Endothelial cell of umbilical vein (primary cell): Measurements from ENCODE around the gene ZNF282. TPM values are rescaled to one million over a fixed set of nuclear protein-coding genes. Genes with fewer than 3 reads are reported as not detected.

Experiments used
- BruUV-seq: library from RNA; stranded (reverse); fragments of 400-500 nt; replicated peaks from 2 replicates; lab custom pipeline; 2021; lab: Mats Ljungman, UMichigan
- CTCF ChIA-PET: fragments of 300-600, 350-600 bp; sonication (Branson Sonifier 250); formaldehyde crosslinking; loops from one replicate; lab custom pipeline; 2021; ENCODE audit warnings: antibody characterized with exemption, inconsistent platforms; lab: Charles Lee
- POLR2A ChIA-PET: fragments of 300-600, 350-600 bp; sonication (Branson Sonifier 250); formaldehyde crosslinking; loops from one replicate; lab custom pipeline; 2021; ENCODE audit warnings: antibody characterized with exemption, inconsistent platforms; lab: Charles Lee
- DNase-seq: peaks from one replicate; pipeline ENCODE4 v3.0.0-alpha.2; 2011; ENCODE audit warnings: low read depth, low spot score
- FAIRE-seq: peaks from 2 replicates; lab custom pipeline; 2011; peaks lifted over from hg19 to GRCh38; lab: Jason Lieb, UNC
- H2AFZ ChIP-seq: 2 replicates; pipeline ENCODE4 v1.6.0; 2012; ENCODE audit warnings: low read depth, low read length, control low read depth, inconsistent platforms
- H3K27ac ChIP-seq: 2 replicates; pipeline ENCODE4 v1.5.1; 2011; ENCODE audit warnings: low read depth, mild to moderate bottlenecking, control low read depth, low read length, moderate library complexity; ENCODE audit not compliant: insufficient read depth
- H3K27me3 ChIP-seq, 2 experiments: 2 replicates each; pipeline versions ENCODE4 v1.6.0 to v1.6.1; 2011; ENCODE audit warnings: low read length in 2 of 2, mixed read lengths in 1 of 2; ENCODE audit not compliant: control insufficient read depth in 2 of 2, insufficient read depth in 2 of 2
- H3K36me3 ChIP-seq, 2 experiments: 2 replicates in 1 of 2; 3 replicates in 1 of 2; pipeline ENCODE4 v1.5.1; 2011; ENCODE audit warnings: low read length in 2 of 2, mild to moderate bottlenecking in 1 of 2, moderate library complexity in 1 of 2; ENCODE audit not compliant: control insufficient read depth in 2 of 2, insufficient read depth in 2 of 2; ENCODE audit errors: extremely low read depth in 1 of 2
- H3K4me1 ChIP-seq: 3 replicates; pipeline ENCODE4 v1.5.1; 2011; ENCODE audit warnings: mild to moderate bottlenecking, low read length; ENCODE audit not compliant: control insufficient read depth, insufficient read depth; ENCODE audit errors: extremely low read depth
- H3K4me2 ChIP-seq: 2 replicates; pipeline ENCODE4 v1.6.1; 2011; ENCODE audit warnings: low read length, control low read depth, mixed read lengths; ENCODE audit not compliant: insufficient read depth
- H3K4me3 ChIP-seq, 3 experiments: fragments of 200-600 bp in 1 of 3; sonication (generic), shearing (Covaris generic) in 1 of 3; replicated peaks in 1 of 3; 2 replicates each; pipeline ENCODE4 v1.5.1; 2011 to 2016; ENCODE audit warnings: control low read depth in 3 of 3, low read length in 3 of 3, mild to moderate bottlenecking in 2 of 3, inconsistent platforms in 1 of 3, low read depth in 1 of 3, moderate library complexity in 1 of 3; ENCODE audit not compliant: insufficient read depth in 1 of 3
- H3K79me2 ChIP-seq: 2 replicates; pipeline ENCODE4 v1.6.0; 2012; ENCODE audit warnings: low read length, inconsistent platforms; ENCODE audit not compliant: control insufficient read depth, insufficient read depth
- H3K9ac ChIP-seq: replicated peaks from 2 replicates; pipeline ENCODE3; 2011; ENCODE audit warnings: low read length, control low read depth; ENCODE audit not compliant: insufficient read depth; ENCODE audit errors: extremely low read depth
- H3K9me1 ChIP-seq: replicated peaks from 3 replicates; pipeline ENCODE4 v1.6.0; 2011; ENCODE audit warnings: mild to moderate bottlenecking, low read length; ENCODE audit not compliant: control insufficient read depth, insufficient read depth; ENCODE audit errors: extremely low read depth
- H3K9me3 ChIP-seq: replicated peaks from 2 replicates; pipeline ENCODE4 v1.5.1; 2012; ENCODE audit warnings: low read length, inconsistent platforms; ENCODE audit not compliant: control insufficient read depth, insufficient read depth
- H4K20me1 ChIP-seq: replicated peaks from 2 replicates; pipeline ENCODE3; 2011; ENCODE audit warnings: mild to moderate bottlenecking, low read length; ENCODE audit not compliant: control insufficient read depth, insufficient read depth; ENCODE audit errors: extremely low read depth
- EZH2 ChIP-seq: IDR thresholded peaks from 2 replicates; pipeline ENCODE4 v1.6.1; 2012; ENCODE audit warnings: borderline replicate concordance, low read depth, mild to moderate bottlenecking, moderate library complexity, low read length, inconsistent platforms; ENCODE audit not compliant: severe bottlenecking
- FOS ChIP-seq: IDR thresholded peaks from 2 replicates; pipeline ENCODE4 v1.6.1; 2011; ENCODE audit warnings: mild to moderate bottlenecking, low read length, moderate library complexity, borderline replicate concordance; ENCODE audit not compliant: insufficient read depth
- GATA2 ChIP-seq: IDR thresholded peaks from 2 replicates; pipeline ENCODE4 v1.7.0; 2011; ENCODE audit warnings: low read depth, mild to moderate bottlenecking, moderate library complexity, mixed read lengths, low read length; ENCODE audit not compliant: insufficient read length, insufficient read depth
- JUN ChIP-seq: IDR thresholded peaks from 2 replicates; pipeline ENCODE4 v1.6.1; 2011; ENCODE audit warnings: borderline replicate concordance, low read depth; ENCODE audit not compliant: insufficient read length, insufficient read depth
- MYC ChIP-seq: IDR thresholded peaks from one replicate; pipeline ENCODE4 v1.6.1; 2011; ENCODE audit warnings: mild to moderate bottlenecking, low read depth, low read length
- POLR2A ChIP-seq: IDR thresholded peaks from 2 replicates; pipeline ENCODE4 v1.6.1; 2012; ENCODE audit warnings: low read depth, mild to moderate bottlenecking, control low read depth, low read length
- POLR2AphosphoS5 ChIP-seq: IDR thresholded peaks from 2 replicates; pipeline ENCODE4 v1.6.1; 2012; ENCODE audit warnings: low read depth, mild to moderate bottlenecking, control low read depth, low read length, moderate library complexity; ENCODE audit not compliant: insufficient read depth
- dilution Hi-C: fragments of 300-500 bp; cut with MboI; formaldehyde crosslinking; loops from one replicate; pipeline ENCODE4 v1.15.0; 2019; ENCODE audit warnings: low sequenced_read_pairs; ENCODE audit not compliant: extremely low pct_ligation_motif_present
- intact Hi-C: fragments of 100-400 bp; cut with micrococcal nuclease; formaldehyde crosslinking; loops from one replicate; pipeline ENCODE4 v1.10.0; 2022
- polyA plus RNA-seq, 4 experiments: library from polyadenylated mRNA; depleted of rRNA in 3 of 4; stranded (reverse) in 3 of 4; unstranded in 1 of 4; fragments of >200 nt; gene quantifications; 2 replicates each; pipeline versions ENCODE4 v1.2.1 to v1.2.3, GENCODE V29; 2011 to 2012; ENCODE audit warnings: missing spikeins in 1 of 4
- total RNA-seq: library from RNA; stranded (reverse); gene quantifications from 2 replicates; pipeline ENCODE4 v1.2.3, GENCODE V29; 2021
- TF ChIP-seq, protein P1 (sequence below): IDR thresholded peaks from 2 replicates; pipeline ENCODE4 v1.6.1; 2011; ENCODE audit not compliant: insufficient read depth, insufficient read length
- TF ChIP-seq, protein P2 (sequence below), 2 donors: IDR thresholded peaks; 1 replicate in 1 of 2; 2 replicates in 1 of 2; pipeline ENCODE4 v1.5.1; 2011; ENCODE audit warnings: low read length in 2 of 2, mild to moderate bottlenecking in 2 of 2, moderate library complexity in 2 of 2, control low read depth in 1 of 2, inconsistent platforms in 1 of 2, low read depth in 1 of 2; ENCODE audit not compliant: insufficient read depth in 1 of 2; ENCODE audit errors: extremely low read depth in 1 of 2

ZNF282 gene
- total and polyA plus RNA-seq, 2 donors (not counting 3 experiments of a cell fraction or from before 2014, with no cell fraction given), result 20.0 to 34.4 TPM

- FAIRE-seq, result no peak
- DNase-seq, result no peak
- intact Hi-C loops (no loop called here), dilution Hi-C loops (no loop called here)
- Histone ChIP-seq H4K20me1 (no peaks in the 10 kb centered on the region), H3K9ac (no peak overlapping the region), H3K79me2 (peaks cover 42% of the 10 kb centered on the region), H3K27me3 (no peaks in the 10 kb centered on the region), H3K4me3 (no peak overlapping the region), H3K9me1 (no peaks in the 10 kb centered on the region), H2AFZ (no peak overlapping the region), H3K9me3 (no peaks in the 10 kb centered on the region), H3K4me1 (no peaks in the 10 kb centered on the region), H3K4me2 (no peak overlapping the region), H3K27ac (no peak overlapping the region), H3K36me3 (peaks cover 2% of the 10 kb centered on the region in 2 experiments)
- TF ChIP-seq, protein P1, sequence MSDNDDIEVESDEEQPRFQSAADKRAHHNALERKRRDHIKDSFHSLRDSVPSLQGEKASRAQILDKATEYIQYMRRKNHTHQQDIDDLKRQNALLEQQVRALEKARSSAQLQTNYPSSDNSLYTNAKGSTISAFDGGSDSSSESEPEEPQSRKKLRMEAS, result no peak
- TF ChIP-seq EZH2, result no peak
- no peak for TF ChIP-seq GATA2
- TF ChIP-seq MYC, result no peak
- TF ChIP-seq, protein P2, sequence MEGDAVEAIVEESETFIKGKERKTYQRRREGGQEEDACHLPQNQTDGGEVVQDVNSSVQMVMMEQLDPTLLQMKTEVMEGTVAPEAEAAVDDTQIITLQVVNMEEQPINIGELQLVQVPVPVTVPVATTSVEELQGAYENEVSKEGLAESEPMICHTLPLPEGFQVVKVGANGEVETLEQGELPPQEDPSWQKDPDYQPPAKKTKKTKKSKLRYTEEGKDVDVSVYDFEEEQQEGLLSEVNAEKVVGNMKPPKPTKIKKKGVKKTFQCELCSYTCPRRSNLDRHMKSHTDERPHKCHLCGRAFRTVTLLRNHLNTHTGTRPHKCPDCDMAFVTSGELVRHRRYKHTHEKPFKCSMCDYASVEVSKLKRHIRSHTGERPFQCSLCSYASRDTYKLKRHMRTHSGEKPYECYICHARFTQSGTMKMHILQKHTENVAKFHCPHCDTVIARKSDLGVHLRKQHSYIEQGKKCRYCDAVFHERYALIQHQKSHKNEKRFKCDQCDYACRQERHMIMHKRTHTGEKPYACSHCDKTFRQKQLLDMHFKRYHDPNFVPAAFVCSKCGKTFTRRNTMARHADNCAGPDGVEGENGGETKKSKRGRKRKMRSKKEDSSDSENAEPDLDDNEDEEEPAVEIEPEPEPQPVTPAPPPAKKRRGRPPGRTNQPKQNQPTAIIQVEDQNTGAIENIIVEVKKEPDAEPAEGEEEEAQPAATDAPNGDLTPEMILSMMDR (IDR thresholded peaks at IDR 0.05; ENCODE audit: extremely low read depth in 1 of 2, insufficient read depth in 1 of 2, low read depth in 1 of 2, low read length in 2 of 2), result no peak
- no peak for TF ChIP-seq POLR2AphosphoS5
- TF ChIP-seq FOS, result no peak
- no peak for TF ChIP-seq POLR2A
- no peak for TF ChIP-seq JUN
- ChIA-PET CTCF (no interaction called here), POLR2A (no interaction called here)
- no TSS peak for BruUV-seq
These were observed 41.3 kb upstream of the ZNF282 start for GRCh38 chr7:149154056-149154455.
